SK-N-SH (cell line): Measurements from ENCODE around the gene CD59. TPM values are rescaled to one million over a fixed set of nuclear protein-coding genes. Genes with fewer than 3 reads are reported as not detected.

Source experiments
- CTCF ChIA-PET: fragments of 300-600, 350-600 bp; formaldehyde crosslinking; extraction: SDS; loops from one replicate; lab custom pipeline; 2021; lab: Yijun Ruan, JAX
- POLR2A ChIA-PET: fragments of 350-600 bp; sonication (Branson Sonifier 250); formaldehyde crosslinking; extraction: SDS; loops from one replicate; lab custom pipeline; 2020; ENCODE audit warnings: antibody characterized with exemption, inconsistent platforms; lab: Yijun Ruan, JAX
- DNase-seq: peaks from one replicate; pipeline ENCODE4 v3.0.0; 2012
- H2AFZ ChIP-seq: fragments of 200-600 bp; sonication (generic); 2 replicates; pipeline ENCODE4 v1.8.1; 2016; ENCODE audit warnings: antibody characterized with exemption, mild to moderate bottlenecking, low read depth
- H3F3A ChIP-seq: fragments of 200-600 bp; sonication (generic); replicated peaks from 2 replicates; pipeline ENCODE3; 2016; ENCODE audit warnings: antibody characterized with exemption, mild to moderate bottlenecking; ENCODE audit not compliant: insufficient read depth
- H3K27ac ChIP-seq, 2 experiments: fragments of 200-500 bp in 1 of 2; fragments of 200-600 bp in 1 of 2; sonication (Bioruptor generic) in 1 of 2; sonication (generic), shearing (Covaris generic) in 1 of 2; 2 replicates each; pipeline versions ENCODE4 v1.5.1 to v1.6.1; 2014 to 2016; ENCODE audit warnings: low read depth in 2 of 2, inconsistent platforms in 1 of 2, low read length in 1 of 2, mild to moderate bottlenecking in 1 of 2, mixed read lengths in 1 of 2
- H3K27me3 ChIP-seq: fragments of 200-600 bp; sonication (generic), shearing (Covaris generic); 2 replicates; pipeline ENCODE4 v1.6.1; 2016; ENCODE audit warnings: mixed run types; ENCODE audit not compliant: insufficient read depth
- H3K36me3 ChIP-seq, 2 experiments: fragments of 200-500 bp in 1 of 2; fragments of 200-600 bp in 1 of 2; sonication (Bioruptor generic) in 1 of 2; sonication (generic) in 1 of 2; replicated peaks in 1 of 2; 2 replicates each; pipeline versions ENCODE3 to v1.5.1; 2014 to 2016; ENCODE audit warnings: low read length in 1 of 2, mild to moderate bottlenecking in 1 of 2; ENCODE audit not compliant: insufficient read depth in 2 of 2, control insufficient read depth in 1 of 2
- H3K4me1 ChIP-seq, 2 experiments: fragments of 200-500 bp in 1 of 2; fragments of 200-600 bp in 1 of 2; sonication (Bioruptor generic) in 1 of 2; sonication (generic), shearing (Covaris generic) in 1 of 2; 2 replicates each; pipeline versions ENCODE4 v1.5.1 to v1.6.1; 2014 to 2016; ENCODE audit warnings: low read depth in 1 of 2, low read length in 1 of 2, mixed run types in 1 of 2; ENCODE audit not compliant: insufficient read depth in 2 of 2, control insufficient read depth in 1 of 2
- H3K4me2 ChIP-seq: fragments of 200-600 bp; sonication (generic), shearing (Covaris generic); 2 replicates; pipeline ENCODE4 v1.6.1; 2017; ENCODE audit warnings: mixed run types
- H3K4me3 ChIP-seq, 2 experiments: fragments of 200-500 bp in 1 of 2; fragments of 200-600 bp in 1 of 2; sonication (Bioruptor generic) in 1 of 2; sonication (generic), shearing (Covaris generic) in 1 of 2; 2 replicates each; pipeline versions ENCODE4 v1.5.1 to v1.8.1; 2014 to 2016; ENCODE audit warnings: low read depth in 2 of 2, inconsistent platforms in 1 of 2, low read length in 1 of 2, mild to moderate bottlenecking in 1 of 2, mixed read lengths in 1 of 2, moderate library complexity in 1 of 2
- H3K79me2 ChIP-seq: fragments of 200-600 bp; sonication (generic); 2 replicates; pipeline ENCODE4 v1.8.1; 2017; ENCODE audit warnings: mild to moderate bottlenecking; ENCODE audit not compliant: insufficient read depth
- H3K9ac ChIP-seq: fragments of 200-600 bp; sonication (generic); 2 replicates; pipeline ENCODE4 v1.6.1; 2017; ENCODE audit warnings: mixed run types
- H3K9me2 ChIP-seq: fragments of 200-600 bp; sonication (generic); 2 replicates; pipeline ENCODE4 v1.6.1; 2017; ENCODE audit warnings: mixed run types
- H3K9me3 ChIP-seq: fragments of 200-600 bp; sonication (generic); 2 replicates; pipeline ENCODE4 v1.6.1; 2017; ENCODE audit warnings: mixed run types, mild to moderate bottlenecking, moderate library complexity
- H4K20me1 ChIP-seq: fragments of 200-600 bp; sonication (generic); 2 replicates; pipeline ENCODE4 v1.6.1; 2017; ENCODE audit warnings: mild to moderate bottlenecking, mixed run types; ENCODE audit not compliant: insufficient read depth
- JUND ChIP-seq: IDR thresholded peaks from 2 replicates; pipeline ENCODE4 v1.4.0; 2012
- MAX ChIP-seq: IDR thresholded peaks from 2 replicates; pipeline ENCODE4 v1.4.0; 2012; ENCODE audit warnings: low read depth
- RCOR1 ChIP-seq: fragments of 150-350 bp; IDR thresholded peaks from 2 replicates; pipeline ENCODE4 v1.6.1; 2017; ENCODE audit warnings: antibody characterized with exemption, low read length
- REST ChIP-seq: IDR thresholded peaks from 2 replicates; pipeline ENCODE4 v1.6.1; 2012; ENCODE audit warnings: mild to moderate bottlenecking, low read depth, low read length, moderate library complexity
- RFX5 ChIP-seq: IDR thresholded peaks from 2 replicates; pipeline ENCODE4 v1.6.1; 2012; ENCODE audit warnings: mild to moderate bottlenecking, improper control_type of control experiment, low read length
- TEAD4 ChIP-seq: IDR thresholded peaks from 2 replicates; pipeline ENCODE4 v1.4.0; 2012; ENCODE audit warnings: mild to moderate bottlenecking, borderline replicate concordance; ENCODE audit not compliant: insufficient read depth
- YY1 ChIP-seq: IDR thresholded peaks from 2 replicates; pipeline ENCODE4 v1.4.0; 2012; ENCODE audit warnings: low read depth, mild to moderate bottlenecking
- ZBTB33 ChIP-seq: IDR thresholded peaks from 2 replicates; pipeline ENCODE4 v1.4.0; 2012; ENCODE audit warnings: low read depth, borderline replicate concordance
- WGBS: methylation state at CpG from one replicate; pipeline ENCODE4 v1.1.6; 2017; ENCODE audit warnings: low lambda C conversion rate; 5-methylcytosine and 5-hydroxymethylcytosine counted together
- polyA plus RNA-seq, 3 experiments: library from polyadenylated mRNA; depleted of rRNA; stranded (reverse); fragments of >200 nt; gene quantifications; 2 replicates each; pipeline ENCODE4 v1.2.3, GENCODE V29; 2012
- TF ChIP-seq, protein P1 (sequence below): IDR thresholded peaks from 2 replicates; pipeline ENCODE4; 2012

Gene CD59
- polyA plus RNA-seq, 1 of the 3 experiments (the other 2 are of a cell fraction), result 616 TPM

DNA sequence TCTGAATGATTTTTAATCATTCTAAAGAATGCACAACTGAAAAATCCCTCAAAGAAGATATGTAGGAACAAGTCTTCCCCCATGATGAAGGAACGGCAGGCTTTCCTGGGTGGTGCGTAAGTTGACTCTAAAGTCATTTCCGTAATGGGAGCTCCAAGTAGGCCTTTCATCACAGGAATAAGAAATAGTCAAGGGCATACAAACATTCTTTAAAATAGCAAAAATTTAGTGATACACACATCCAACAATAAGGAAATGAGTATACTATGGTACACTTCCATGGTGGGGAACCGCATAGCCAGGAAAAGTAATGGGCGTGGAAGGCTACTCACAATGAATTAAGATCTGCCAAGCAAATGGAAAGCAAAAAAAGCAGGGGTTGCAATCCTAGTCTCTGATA is 10.7 kb downstream of the CD59 start (continued):
- TF ChIP-seq REST, result no peak
- TF ChIP-seq TEAD4, result no peak
- TF ChIP-seq YY1, result no peak
- no peak for TF ChIP-seq RFX5
- no peak for TF ChIP-seq ZBTB33
- TF ChIP-seq JUND, result no peak

- Histone ChIP-seq H3K4me3 (no peak overlapping the region), H3K9ac (peak overlapping the region; percentile 74; the same call in 1 of the 2 replicates), H3K9me3 (no peaks in the 10 kb centered on the region), H3K4me2 (peak overlapping the region; percentile 23), H3K36me3 (peaks cover 11 to 32% of the 10 kb centered on the region in 2 experiments), H3K27me3 (no peaks in the 10 kb centered on the region), H2AFZ (no peak overlapping the region), H3K9me2 (no peaks in the 10 kb centered on the region), H3K4me1 (peaks cover 0 to 48% of the 10 kb centered on the region in 2 experiments), H4K20me1 (peaks cover 74% of the 10 kb centered on the region), H3F3A (peaks cover 65% of the 10 kb centered on the region), H3K27ac (peak overlapping the region in 1 of 2 experiments; percentile 98; a peak in 3 of 4 replicates), H3K79me2 (peaks cover 100% of the 10 kb centered on the region)
- ChIA-PET POLR2A (interaction anchor here (1.2 kb wide), 1 partner anchor 24 kb away, joined by 4 read pairs; the partner anchor contains the start of gene C11orf91), CTCF (interaction anchor here (1.2 kb wide), 1 partner anchor 18 kb away, joined by 3 read pairs; no protein-coding TSS in a partner anchor)
- TF ChIP-seq RCOR1 (no peak), MAX (0 out of 2 replicates have a peak, but pooled peaks have one; percentile 30)
- TF ChIP-seq, protein P1, sequence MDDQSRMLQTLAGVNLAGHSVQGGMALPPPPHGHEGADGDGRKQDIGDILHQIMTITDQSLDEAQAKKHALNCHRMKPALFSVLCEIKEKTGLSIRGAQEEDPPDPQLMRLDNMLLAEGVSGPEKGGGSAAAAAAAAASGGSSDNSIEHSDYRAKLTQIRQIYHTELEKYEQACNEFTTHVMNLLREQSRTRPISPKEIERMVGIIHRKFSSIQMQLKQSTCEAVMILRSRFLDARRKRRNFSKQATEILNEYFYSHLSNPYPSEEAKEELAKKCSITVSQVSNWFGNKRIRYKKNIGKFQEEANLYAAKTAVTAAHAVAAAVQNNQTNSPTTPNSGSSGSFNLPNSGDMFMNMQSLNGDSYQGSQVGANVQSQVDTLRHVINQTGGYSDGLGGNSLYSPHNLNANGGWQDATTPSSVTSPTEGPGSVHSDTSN, result no peak
- no peak for DNase-seq
- WGBS, result 72% methylated on average over 4 of the region's 4 CpGs
Measured at GRCh38 chr11:33724644-33725035, 11.6 kb downstream of the CD59 start.
